ENCODE measurements around the gene FBP2.

Gene FBP2

DNA sequence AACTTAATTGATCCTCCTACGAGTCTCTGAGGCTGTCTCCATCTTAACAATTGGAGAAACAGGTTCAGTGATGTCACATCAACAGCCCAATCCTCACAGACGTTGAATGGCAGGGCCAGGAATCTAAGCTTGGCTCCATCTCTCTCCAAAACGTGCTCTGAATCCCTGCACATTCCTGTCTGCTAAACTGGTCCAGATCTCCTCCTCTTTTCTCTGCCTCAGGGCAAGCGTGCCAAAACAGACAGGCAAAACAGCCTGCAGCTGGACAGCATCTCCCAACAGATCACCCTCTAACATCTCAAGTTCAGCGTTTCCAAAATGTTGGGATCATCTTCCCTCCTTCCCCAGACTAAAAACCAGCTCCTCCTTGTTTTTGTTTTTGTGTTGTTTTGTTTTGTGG, 39.1 kb upstream of the FBP2 start:
- TF ChIP-seq, protein P1, sequence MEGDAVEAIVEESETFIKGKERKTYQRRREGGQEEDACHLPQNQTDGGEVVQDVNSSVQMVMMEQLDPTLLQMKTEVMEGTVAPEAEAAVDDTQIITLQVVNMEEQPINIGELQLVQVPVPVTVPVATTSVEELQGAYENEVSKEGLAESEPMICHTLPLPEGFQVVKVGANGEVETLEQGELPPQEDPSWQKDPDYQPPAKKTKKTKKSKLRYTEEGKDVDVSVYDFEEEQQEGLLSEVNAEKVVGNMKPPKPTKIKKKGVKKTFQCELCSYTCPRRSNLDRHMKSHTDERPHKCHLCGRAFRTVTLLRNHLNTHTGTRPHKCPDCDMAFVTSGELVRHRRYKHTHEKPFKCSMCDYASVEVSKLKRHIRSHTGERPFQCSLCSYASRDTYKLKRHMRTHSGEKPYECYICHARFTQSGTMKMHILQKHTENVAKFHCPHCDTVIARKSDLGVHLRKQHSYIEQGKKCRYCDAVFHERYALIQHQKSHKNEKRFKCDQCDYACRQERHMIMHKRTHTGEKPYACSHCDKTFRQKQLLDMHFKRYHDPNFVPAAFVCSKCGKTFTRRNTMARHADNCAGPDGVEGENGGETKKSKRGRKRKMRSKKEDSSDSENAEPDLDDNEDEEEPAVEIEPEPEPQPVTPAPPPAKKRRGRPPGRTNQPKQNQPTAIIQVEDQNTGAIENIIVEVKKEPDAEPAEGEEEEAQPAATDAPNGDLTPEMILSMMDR (IDR thresholded peaks at IDR 0.05) = no peak
- Histone ChIP-seq H3K27ac (no peak overlapping the region), H3K4me3 (no peak overlapping the region)
- DNase-seq (ENCODE audit: low spot score) = no peak

DNA sequence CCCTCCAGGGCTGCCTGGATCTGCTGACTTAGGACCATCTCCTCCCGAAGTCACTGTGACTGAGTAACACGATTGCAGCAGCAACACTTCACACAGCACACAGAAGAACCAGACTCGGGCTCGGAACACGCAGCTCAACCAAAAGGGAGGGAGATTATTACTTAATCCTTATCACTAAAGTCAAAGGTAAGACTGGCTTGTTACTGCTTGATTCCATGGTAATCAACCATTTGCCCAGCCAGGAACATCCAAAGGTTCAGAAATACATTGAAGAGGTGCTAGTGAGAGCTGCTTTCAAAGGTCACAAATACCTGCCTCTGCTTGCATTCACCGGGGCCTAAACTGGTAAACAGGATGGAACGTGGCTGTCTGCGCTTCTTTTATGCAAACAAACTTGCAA, 38.0 kb upstream of the FBP2 start:
- H3K27ac ChIP-seq = no peak overlapping the region
- H3K4me3 ChIP-seq = no peak overlapping the region
- TF ChIP-seq, protein P1 (IDR thresholded peaks at IDR 0.05) = no peak
- DNase-seq (ENCODE audit: low spot score) = no peak

DNA sequence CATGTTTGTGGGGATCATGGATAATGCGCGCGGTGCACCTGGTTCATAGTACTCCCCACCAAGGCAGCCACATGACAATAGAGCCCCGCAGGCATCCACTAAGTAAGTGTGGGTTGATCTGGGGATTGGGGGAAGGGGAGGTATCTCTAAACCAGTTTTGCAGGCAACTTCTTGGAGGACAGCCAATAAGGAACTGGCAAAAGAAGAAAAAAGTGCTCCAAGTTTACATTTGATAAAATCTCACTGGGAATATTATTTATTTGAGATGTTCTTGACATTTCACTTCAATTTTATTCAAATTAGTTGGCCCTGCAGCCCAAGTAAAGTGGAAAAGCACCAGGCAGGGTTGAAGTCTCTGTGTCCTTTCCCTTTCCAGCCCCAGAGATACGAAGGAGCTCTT, 37.2 kb upstream of the FBP2 start:
- no peak overlapping the region for H3K4me3 ChIP-seq
- TF ChIP-seq, protein P1 (IDR thresholded peaks at IDR 0.05) = no peak
- H3K27ac ChIP-seq = no peak overlapping the region
- no peak for DNase-seq (ENCODE audit: low spot score)

DNA sequence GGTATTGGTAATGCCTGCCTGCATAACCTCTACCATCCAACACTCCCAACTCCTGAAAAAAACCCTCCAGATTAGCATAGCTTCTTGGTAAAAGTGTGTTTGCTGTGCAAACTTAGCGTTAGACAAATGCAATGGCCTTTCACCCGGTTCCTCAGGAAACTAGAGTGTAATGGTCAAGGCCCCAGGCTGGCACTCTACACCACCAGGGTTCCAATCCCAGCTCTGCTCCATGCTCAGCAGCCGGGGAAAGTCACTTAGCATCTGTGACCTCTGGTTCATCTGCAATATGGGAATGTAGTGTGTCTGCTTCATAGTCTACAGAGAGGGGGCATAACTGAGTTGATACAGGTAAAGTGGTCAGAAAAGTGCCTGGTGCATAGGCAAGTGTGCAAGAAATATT, 36.7 kb upstream of the FBP2 start:
- TF ChIP-seq, protein P1 (IDR thresholded peaks at IDR 0.05) = no peak
- H3K27ac ChIP-seq = no peak overlapping the region
- H3K4me3 ChIP-seq = no peak overlapping the region

DNA sequence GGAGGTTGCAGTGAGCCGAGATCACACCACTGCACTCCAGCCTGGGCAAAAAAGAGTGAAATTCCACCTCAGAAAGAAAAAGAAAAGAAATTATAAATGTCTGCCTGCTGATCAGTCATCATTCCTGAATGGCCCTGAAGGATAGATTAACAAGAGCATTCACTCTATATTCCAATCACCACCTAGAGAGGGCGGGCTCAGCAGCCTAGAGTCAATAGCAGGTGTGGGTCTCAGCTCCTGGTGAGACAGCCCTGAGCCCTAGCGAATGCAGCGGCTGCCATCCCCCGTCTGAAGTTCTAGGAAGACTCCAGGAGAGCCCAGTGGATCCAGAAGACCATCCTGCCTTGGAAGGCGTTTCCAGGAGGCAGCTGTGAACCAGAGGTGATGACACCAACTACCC, 33.7 kb upstream of the FBP2 start:
- DNase-seq (ENCODE audit: low spot score) = no peak
- TF ChIP-seq, protein P1 (IDR thresholded peaks at IDR 0.05) = no peak
- H3K4me3 ChIP-seq = no peak overlapping the region
- H3K27ac ChIP-seq = no peak overlapping the region

More for the DNA sequence above, 36.7 kb upstream of the FBP2 start:
- DNase-seq (ENCODE audit: low spot score) = no peak

DNA sequence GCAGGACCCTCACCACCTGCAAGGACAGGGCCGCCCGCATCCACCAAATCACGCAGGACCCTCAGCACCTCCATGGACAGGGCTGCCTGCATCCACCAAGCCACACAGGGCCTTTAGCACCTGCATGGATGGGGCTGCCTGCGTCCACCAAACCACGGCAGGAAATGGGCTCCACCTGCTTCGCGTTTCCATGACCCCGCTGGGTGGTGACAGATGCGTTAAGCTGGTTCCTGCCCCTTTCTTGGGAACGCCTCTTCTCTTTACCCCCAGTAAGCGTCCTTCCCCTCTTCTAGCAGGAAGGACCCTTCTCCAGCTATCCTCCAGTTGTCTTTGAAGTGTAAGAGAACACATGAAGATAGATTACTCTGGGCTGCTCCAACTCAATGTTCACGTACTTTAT, 32.2 kb upstream of the FBP2 start:
- DNase-seq (ENCODE audit: low spot score) = no peak
- Histone ChIP-seq H3K4me3 (no peak overlapping the region), H3K27ac (no peak overlapping the region)
- TF ChIP-seq, protein P1 (IDR thresholded peaks at IDR 0.05) = no peak

DNA sequence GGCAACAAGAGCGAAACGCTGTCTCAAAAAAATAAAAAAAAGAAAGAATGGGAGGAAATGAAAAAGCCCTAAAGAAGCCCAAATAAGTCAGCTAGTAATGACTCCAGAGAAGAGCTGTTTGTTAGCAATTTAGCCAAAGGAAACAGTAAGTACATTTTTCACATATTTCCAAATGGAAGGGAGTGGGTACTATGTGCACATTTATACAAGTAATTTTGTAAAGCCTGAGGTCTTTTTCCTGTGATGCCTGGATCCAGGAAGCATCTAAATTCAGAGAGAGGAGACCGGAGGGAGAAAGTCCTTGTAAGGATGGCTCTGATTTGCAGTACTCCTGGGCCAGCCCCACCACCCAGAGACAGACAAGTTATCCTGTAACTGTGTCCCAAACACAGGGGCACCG, 31.0 kb upstream of the FBP2 start:
- TF ChIP-seq, protein P1 (IDR thresholded peaks at IDR 0.05) = no peak
- H3K4me3 ChIP-seq = no peak overlapping the region
- DNase-seq (ENCODE audit: low spot score) = no peak
- peak overlapping the region in 1 of 2 donors; percentile 14 for H3K27ac ChIP-seq

All from coronary artery (tissue), 2 donors.